A549 treated with dexamethasone at 1 μM for 4 hours (cell line): Measurements from ENCODE around the gene RBM11. TPM values are rescaled to one million over a fixed set of nuclear protein-coding genes. Genes with fewer than 3 reads are reported as not detected.

Experiments used
- total RNA-seq: library from RNA; stranded (reverse); fragments of 200-300 nt; extraction: Qiagen RNA extraction; gene quantifications from 5 replicates; pipeline ENCODE4 v1.2.3, GENCODE V29; 2022

Gene RBM11
- total RNA-seq = not detected in 5 replicates

DNA sequence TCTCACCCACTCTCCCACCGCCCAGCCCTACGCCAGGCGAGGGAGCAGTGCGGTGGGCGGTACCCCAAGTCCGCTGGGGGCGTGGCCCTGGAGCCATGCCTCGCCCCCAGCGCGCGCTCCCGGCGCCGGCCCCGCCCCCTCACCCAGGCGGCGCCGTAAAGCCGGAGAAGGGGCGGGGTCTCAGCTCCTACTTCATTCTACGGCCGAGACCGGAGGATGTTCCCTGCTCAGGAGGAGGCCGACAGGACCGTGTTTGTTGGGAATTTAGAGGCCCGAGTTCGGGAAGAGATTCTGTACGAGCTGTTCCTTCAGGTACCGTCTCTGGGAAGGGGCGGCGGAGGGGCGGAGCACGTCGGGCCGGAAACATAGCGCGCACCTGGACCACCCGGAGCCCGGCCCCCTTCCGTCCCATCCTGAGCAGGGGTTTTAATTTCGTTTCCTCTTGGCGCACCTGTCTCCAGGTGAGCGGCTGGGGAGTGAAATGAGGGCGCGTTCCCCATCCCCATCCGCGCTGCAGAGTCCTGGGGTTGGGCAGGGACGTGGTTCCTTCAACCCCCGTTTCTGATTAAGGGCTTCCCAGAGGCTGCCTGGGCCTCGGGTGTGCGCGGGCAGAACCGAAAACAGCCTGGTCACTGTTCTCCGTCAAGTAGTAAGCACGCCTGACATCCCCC, at the start of gene RBM11:
Gene RBM11 (plus strand): TSS at position 187 of the 671 bp plus-strand sequence. CDS start 30 bp downstream, at position 217.

DNA sequence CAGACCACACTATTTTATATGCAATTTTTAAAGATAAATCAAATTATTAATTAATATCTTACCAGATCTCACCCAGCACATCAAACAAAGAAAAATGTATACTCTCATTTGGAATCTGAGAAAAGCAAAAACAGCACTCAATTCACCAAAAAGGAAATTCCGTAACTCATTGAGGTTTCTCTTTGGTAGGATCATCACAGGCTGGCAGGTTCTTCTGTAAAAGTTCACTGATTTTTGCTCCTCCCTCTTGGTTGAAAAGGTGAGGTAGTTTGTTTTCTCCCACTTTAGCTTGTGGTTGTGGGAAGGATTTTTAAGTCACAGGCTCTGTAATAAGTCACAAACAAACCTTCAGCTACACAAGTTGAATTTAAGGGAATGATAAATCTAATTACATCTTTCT, 5.2 kb upstream of the RBM11 start, which contains the start of gene LIPI:
Gene LIPI (minus strand): TSS at position 218 of the 400 bp plus-strand sequence. CDS start 110 bp downstream, at position 108.

Other genes starting within 250 kb of the RBM11 start
- gene LIPI, start 5.2 kb upstream of the RBM11 start, total RNA-seq = not detected in 5 replicates
- 12.0 to 18.9 TPM (median 14.2 TPM) in 5 replicates for gene HSPA13, start 167.0 kb downstream of the RBM11 start, total RNA-seq